HG02678 (cell line): ENCODE data around the gene PMCH.
"Not testable (repeated sequence)": the region's sequence is repeated elsewhere in the genome, so short reads cannot be mapped to it uniquely, and the experiment has no call there.

Experiments used
- ATAC-seq: cut with Tn5 transposase; IDR thresholded peaks from one replicate; pipeline ENCODE4 v1.9.1; 2021; ENCODE audit warnings: mild to moderate bottlenecking, moderate library complexity; ENCODE audit not compliant: unreplicated experiment

PMCH gene, protein sequence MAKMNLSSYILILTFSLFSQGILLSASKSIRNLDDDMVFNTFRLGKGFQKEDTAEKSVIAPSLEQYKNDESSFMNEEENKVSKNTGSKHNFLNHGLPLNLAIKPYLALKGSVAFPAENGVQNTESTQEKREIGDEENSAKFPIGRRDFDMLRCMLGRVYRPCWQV

DNA sequence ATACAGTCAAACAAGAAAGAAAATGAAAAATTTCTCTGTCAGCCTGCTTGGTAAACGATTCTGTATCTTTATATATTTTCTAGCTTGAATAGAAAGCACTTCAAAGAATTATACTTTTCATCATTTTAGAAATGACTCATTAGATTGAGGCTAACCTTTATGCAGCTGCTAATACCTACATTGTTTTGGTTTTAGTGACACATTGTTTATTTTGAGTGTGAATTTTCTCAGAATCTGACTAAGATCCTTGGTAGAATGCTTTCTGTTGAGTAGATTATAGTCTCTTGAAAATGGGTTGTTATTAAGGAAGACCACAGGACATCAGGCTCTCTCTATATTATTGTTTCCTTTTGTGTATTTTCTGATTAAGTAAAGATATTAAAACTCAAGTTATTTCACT is at the start of gene PMCH:
PMCH (minus strand) TSS at position 45 of the 400 bp plus-strand sequence. CDS start 63 bp downstream, outside the sequence.
- ATAC-seq: peak; percentile 77

DNA sequence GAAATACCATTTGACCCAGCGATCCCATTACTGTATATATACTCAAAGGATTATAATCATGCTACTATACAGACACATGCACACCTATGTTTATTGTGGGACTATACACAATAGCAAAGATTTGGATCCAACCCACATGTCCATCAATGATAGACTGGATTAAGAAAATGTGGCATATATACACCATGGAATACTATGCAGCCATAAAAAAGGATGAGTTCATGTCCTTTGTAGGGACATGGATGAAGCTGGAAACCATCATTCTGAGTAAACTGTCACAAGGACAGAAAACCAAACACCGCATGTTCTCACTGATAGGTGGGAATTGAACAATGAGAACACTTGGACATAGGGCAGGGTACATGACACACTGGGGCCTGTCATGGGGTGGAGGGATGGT is 43.2 kb upstream of the PMCH start:
- ATAC-seq: not testable (repeated sequence)

DNA sequence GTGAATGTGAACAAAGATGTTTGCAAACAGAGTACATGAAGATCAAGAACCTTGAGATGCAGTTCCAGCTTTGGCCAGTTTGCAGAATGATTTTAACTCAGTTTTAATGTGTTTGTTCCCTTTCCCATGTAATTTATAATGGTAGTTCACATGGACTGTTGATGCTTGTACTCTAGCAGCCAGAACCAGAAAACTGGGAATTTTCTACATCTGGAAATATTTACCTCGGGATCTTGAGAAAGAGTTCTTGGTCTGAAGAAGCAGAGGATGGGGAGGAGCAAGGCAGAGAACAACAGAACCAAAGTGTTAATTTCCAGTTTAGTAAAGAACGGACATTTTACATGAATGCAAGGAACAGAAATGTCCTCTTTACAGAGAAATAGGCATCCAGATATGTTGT is 37.0 kb upstream of the PMCH start:
- ATAC-seq: no peak

DNA sequence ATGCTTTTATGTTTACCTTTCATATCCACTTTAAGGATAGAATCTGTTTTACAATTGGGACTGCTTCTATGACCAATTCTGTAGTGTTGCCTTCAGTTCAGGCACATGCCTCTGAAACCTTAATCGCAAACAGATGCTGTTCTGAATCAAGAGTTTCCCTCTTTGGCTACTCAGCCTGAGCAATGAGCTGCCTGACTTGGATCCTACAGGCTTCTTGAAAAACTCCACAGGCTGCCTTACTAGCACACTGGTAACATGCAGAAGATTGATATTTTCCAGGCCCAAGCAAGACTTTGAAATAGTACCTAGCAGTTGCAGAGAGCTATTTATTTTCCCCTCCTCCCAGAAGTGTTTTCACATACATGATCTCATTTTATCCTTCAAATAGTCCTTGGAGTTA is 34.8 kb upstream of the PMCH start:
- ATAC-seq: no peak

DNA sequence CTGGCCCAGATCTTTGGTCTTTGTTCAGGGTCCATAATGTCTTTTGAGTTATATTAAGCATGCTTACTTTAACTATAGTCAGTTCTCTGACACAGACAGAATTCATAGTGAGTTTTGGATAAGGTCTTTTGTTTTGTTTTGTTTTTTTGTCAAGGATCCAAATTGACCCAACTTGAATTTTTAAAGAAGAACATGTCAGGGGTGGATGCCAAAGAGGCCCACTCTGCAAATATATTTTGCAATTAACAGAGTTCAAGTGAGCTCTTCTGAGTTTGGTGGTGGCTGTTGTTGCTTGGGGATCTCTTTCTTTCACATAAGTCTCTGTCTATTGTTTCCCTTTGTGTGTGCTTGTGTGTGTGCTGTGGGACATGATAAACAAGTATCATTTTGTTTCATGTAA is 34.4 kb upstream of the PMCH start:
- ATAC-seq: no peak

DNA sequence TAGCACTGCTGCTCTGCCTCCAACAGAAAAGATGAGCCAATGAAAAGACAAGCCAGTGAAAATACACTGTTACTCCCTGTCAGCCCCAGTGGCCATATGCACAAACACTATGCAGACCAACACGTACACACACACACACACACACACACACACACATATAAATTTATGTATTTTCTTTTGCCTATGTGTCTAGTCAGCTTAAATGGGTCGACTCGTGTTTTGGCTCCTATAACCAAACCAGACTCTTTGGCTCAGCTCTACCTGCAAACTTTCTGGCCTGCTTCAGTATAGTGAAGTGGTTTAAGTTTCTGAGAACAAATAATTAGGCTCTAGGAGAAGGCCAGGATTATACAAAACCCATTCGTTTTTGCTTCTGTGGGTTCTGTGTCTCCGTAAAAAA is 30.3 kb upstream of the PMCH start:
- no peak for ATAC-seq

DNA sequence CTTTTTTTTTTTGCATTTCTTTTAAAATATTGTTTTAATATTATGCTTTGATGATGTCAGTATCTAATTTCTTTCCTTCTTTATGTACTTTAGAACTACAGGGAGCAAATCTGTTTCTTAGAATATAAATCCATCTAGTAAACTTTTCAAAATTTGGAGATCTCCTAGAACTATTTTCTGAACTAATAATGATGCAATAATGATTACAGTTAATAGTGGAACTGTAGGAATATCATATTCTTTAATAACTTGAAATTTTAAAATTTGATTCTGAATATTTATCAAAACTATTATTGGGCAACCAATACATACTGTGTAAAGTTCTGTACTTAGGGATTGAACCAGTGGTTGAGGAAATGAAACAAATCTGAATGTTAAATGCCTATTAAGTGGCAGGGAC is 23.1 kb upstream of the PMCH start:
- ATAC-seq: no peak

DNA sequence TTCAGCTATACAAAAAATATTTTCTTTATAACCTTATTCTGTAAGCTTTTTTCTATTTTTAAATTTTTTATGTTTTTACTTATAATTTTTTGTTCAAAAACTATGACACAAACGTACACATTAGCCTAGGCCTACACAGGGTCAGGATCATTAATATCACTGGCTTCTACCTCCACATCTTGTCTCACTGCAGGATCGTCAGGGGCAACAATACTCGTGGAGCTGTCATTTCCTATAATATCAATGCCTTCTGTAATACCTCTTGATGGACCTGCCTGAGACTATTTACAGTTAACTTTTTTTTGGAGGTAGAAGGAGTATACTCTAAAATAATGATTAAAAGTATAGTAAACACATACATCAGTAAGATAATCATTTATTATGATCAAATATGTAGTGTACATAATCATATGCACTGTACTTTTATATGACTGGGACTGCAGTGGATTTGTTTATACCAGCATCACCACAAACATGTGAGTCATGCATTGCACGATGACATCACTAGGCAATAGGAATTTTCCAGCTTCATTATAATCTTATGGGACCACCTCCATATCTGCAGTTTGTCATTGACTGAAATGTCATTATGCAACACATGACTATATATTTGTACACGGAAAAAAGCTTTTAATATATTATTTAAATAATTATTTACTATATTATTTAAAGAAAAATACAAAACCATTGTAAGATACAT is 18.5 kb upstream of the PMCH start:
- no peak for ATAC-seq

DNA sequence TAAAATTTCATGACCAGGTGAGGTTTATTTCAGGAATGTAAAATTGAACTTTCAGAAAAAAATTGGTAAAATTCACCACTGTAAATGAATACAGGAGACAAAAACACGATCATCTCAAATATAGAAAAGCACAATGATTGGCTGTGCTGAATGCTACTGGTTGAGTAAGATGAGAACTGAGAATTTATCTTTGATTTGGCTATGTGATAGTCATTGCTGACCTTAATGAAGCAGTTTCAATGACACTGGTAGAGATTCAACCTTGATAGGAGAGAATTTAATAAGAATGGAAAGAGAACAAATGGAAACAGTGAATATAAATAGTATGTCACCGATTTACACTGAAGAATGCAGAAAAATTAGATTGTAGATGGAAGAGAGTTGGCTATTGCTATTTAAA is 6.4 kb upstream of the PMCH start:
- ATAC-seq: no peak

DNA sequence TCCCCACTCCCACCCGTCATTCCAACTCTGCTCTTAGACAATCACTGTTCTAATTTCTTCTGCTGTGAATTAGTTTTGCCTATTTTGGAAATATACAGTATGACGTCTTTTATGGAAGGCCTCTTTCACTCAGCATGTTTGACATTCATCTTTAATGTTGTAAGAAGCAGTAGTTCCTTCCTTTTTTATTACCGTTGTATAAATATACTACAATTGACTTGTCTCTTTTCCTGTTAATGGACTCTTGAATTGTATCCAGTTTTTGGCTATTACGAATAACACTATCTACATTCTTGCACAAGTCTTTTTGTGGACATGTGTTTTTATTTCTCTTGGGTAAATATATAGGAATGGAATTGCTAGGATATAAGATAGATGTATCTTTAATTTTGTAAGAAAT is 4.9 kb upstream of the PMCH start:
- no peak for ATAC-seq

DNA sequence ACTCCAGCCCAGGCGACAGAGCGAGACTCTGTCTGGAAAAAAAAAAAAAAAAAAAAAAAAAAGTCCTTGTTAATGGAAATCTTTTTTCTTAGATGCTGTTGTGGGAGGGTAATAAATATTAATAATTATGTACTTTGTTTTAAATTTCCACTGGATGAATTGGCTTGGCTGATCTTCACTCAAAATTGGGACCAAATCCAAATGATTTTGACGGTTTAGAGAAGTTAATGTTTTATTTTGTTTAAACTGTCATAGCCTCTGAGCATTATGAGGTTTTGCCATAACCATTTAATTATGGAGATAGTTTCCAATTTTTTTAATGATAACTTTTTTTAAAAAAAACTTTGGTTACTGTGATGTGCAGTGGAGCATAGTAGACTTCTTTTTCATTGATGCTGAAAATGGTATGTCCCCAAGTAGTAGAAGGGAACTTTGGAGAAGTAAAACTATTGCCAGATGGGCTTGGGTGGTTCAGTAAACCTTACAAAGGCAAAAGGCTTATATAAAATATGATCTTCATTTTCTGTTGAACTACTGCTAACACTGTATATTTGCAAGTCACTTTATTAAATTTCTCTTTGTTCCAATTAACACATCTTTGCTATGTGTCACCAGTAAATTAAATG is 3.9 kb upstream of the PMCH start:
- no peak for ATAC-seq

DNA sequence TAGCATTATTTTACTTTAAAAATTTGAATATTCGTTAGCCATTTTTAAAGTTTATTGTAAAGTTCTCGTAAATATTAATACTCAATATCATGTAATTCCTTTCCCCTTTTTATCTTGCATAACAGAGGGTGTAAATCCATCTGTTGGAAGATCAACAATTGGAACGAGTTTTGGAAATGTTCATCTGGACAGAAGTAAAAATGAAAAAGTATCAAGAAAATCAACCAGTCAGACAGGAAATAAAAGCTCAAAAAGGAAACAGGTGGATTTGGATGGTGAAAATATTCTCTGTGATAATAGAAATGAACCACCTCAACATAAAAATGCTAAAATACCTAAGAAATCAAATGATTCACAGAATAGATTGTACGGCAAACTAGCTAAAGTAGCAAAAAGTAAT is 1.8 kb downstream of the PMCH start:
- no peak for ATAC-seq

DNA sequence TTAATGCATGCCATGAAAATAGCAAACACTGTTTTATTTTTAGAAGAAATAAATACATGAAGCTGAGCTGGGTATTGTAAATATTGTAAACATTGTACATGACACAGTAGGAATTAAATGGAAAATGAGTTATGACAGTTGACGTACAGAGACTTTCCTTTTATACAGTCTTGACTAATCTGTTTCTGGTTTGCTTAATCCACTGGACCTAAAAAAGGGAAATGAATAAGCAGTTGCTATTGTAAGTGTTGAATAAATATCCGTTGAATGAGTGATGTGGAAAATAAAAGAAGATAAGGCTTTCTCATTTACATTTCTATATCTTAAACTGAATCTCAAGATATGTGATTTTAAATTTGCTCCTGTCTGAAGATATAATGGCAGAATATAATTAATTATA is 15.0 kb downstream of the PMCH start:
- no peak for ATAC-seq

DNA sequence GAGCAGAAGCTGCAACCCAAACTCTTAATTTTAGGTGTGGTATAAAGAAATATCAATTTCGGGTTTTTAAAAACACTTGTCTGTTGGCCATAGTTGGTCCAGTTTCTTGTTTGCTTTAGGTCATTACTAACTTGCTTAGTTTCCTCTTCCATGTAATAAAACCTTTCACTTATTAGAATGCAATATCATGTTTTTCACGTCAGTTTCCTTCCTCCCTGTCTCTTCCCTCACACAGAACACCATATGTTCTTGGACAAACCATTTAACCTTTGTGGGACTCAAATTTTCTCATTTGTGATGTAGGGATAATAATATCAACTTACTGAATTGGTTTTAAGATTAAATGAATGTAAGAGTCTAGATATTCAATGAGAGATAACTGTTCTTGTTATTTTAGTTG is 22.9 kb downstream of the PMCH start:
- ATAC-seq: no peak

DNA sequence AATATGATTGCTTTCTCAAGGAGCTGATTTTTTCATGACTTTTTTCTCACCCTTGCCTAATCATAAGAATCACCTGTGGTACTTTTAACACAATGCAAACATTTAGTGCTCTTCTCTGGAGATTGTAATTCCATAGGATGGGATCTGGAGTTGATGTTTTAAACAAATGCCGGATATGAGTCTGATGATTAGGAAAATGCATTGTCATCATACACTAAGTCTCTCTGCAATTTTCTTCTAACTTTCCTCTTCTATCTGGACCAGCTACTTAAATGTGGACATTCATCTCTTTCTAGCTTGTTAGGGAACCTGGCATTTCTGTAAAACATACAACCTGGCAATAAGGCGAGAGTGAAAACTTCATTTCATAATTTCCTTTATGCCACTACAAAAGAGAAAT is 23.5 kb downstream of the PMCH start:
- no peak for ATAC-seq

DNA sequence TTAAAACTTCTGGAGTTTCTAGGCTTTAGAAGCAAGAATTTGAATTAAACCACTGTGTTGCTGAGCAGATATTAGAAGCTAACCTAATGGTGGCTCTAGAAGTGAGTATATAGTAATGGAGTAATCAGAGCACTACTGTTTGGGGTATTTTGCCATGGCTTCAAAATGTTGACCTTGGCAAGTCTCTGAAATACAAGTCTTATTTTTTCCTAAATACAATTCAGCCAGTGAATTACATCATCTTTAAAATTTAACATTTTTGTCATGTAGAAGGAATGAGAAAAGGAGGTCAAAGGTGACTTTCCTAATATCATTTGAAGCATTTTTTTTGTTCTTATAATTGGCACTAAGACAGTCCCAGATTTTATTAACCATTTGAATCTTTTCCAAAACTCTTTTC is 25.2 kb downstream of the PMCH start:
- no peak for ATAC-seq

DNA sequence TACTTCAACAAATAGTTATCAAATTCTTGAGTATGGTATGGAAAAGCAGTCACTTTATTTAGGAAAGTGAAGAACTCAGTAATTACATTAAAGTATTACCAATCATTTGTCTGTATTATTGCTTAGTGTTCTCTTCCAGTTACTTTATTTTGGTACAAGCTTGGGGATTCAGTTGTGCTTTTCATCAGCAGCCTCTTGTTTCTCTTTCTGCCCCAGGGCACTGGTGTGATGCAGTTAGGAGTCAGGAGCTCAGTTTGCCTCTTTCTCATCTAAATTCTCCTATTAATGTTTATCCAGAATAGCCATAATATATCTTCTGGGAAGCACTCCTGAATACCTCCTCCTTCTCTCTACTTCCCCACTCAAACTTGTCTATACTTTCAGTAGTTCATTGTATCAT is 25.7 kb downstream of the PMCH start:
- ATAC-seq: no peak

DNA sequence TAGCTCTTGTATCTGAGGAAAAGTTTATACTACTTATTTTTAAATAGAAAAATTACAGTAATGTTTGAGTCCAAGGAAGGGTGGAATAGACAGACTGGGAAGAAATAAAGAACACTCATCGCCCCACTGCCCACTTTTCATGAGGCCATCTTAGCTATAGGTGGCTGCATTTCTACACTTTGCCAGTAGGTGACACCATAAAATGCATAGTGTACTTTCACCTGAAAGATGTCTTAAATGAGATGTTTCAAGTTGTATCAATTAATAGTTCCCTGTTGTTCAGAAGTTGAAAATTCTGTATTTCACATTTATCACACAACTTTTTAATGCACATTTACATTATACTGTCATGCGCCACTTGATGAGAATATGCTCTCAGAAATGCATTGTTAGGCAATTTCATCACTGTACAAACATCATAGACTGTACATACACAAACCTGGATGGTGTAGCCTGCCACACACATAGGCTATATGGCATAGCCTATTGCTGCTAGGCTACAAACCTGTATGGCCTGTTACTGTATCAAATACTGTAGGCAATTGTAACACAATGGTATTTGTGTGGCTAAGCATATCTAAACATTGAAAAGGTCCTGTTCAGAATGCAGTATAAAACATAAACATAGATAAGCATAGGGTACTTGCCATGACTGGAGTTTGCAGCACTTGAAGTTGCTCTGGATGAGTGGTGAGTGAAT is 27.6 kb downstream of the PMCH start:
- ATAC-seq: peak; percentile 65

DNA sequence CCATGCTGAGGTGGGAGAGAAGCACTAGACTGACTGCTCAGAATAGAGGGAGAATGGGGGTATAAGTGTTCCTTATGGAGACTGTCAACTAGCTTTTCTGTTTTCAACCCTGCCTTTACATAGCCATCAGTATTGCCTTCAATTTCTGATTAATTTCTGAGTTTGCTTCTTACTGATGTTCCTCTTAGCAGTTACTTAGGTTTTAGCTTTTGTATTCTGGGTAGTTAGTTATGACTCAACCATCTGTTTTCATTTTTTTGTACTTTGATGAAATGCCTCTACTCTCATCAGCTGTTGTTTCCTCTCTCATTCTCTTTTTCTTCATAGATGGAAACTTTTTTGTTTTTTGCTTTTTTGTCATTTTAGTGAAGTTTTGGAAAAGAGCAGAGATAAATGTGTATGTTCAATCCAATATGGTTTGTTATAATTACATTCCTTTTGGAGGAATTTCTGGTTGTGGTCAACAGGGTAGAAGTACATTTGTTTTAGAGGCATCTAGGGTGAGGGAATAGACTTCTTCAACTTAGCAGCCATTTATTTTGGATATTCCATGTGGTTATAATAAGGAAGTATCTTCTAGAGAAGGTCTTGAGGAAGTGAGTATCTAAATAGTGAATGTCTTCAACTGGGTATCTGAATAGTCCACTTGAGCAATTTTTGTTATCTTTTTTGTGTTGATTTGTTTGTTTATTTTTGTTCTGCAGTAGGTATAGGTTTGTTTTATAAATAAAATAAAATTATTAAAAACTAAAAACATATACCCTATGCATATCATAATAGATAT is 29.6 kb downstream of the PMCH start:
- ATAC-seq: no peak

DNA sequence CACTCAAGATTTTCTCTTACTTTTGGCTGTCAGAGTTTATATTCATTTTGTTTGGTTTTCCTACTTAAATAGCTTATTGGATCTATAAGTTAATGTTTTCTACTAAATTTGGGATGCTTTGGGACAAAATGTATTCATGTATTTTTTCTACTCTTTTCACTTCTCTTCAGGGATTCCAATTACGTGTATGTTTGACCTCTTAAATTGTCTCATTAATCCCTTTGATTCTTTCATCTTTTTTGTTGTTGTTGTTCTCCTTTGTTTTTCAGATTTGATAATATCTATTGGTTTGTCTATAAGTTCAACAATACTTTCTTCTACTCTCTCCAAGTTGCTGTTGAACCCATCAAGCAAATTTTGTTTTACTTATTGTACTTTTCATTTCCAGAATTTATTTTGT is 34.2 kb downstream of the PMCH start:
- ATAC-seq: no peak

DNA sequence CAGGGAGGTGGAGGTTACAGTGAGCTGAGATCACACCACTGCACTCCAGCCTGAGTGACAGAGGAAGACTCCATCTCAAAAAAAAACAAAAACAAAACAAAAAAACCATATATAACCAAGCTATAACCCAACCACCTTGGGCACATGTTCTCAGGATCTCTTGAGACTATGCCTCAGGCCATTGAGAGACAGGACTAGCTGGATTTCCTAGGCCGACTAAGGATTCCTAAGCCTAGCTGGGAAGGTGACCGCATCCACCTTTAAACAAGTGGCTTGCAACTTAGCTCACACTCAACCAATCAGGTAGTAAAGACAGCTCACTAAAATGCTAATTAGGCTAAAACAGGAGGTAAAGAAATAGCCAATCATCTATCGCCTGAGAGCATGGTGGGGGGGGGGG is 42.4 kb downstream of the PMCH start:
- not testable (repeated sequence) for ATAC-seq
